GM12874 (cell line): Measurements from ENCODE around the gene CAMTA1.

ENCODE experiments used
- TF ChIP-seq, protein P1 (sequence below): IDR thresholded peaks from 2 replicates; pipeline ENCODE4 v1.5.1; 2011; ENCODE audit warnings: low read depth, mild to moderate bottlenecking, control low read depth, low read length, moderate library complexity; ENCODE audit not compliant: insufficient read depth

Gene CAMTA1

DNA sequence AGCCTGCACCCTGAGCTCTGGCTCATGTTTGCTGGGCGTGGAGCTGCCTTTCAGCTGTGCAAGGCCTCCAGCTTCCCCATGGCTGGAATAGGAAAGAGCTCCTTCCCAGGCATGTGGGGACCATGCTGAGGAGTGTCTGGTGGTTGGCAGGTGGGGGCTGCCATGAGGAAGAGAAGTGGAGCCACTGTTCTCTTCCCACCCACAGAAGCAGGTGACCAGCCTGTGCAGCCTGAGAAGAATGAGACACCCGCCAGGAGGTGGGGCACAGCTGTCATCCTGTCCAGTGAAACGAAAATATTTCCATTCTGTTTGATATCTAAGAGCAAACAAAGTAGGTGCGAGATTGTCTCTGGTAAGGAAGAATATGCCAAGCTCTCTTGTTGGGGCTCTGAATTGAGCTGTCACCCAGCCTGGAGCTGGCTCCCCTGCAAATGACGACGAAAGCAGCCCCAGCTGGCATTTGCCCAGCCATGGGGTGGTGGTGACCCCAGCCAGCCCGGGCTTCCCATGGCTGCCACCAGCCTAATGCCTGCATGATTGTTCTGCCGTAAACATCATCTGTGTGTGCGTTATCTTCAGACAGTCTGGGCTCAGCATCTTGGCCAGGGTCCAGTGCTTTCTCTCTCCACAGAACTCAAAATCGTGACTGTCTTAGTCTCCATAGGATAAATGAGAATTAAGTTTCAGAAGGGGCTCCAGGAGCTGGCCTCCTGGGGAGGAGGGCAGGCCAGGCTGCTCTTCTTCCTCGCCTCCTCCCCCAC, 556.1 kb downstream of the CAMTA1 start:
- TF ChIP-seq, protein P1, sequence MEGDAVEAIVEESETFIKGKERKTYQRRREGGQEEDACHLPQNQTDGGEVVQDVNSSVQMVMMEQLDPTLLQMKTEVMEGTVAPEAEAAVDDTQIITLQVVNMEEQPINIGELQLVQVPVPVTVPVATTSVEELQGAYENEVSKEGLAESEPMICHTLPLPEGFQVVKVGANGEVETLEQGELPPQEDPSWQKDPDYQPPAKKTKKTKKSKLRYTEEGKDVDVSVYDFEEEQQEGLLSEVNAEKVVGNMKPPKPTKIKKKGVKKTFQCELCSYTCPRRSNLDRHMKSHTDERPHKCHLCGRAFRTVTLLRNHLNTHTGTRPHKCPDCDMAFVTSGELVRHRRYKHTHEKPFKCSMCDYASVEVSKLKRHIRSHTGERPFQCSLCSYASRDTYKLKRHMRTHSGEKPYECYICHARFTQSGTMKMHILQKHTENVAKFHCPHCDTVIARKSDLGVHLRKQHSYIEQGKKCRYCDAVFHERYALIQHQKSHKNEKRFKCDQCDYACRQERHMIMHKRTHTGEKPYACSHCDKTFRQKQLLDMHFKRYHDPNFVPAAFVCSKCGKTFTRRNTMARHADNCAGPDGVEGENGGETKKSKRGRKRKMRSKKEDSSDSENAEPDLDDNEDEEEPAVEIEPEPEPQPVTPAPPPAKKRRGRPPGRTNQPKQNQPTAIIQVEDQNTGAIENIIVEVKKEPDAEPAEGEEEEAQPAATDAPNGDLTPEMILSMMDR: no peak

DNA sequence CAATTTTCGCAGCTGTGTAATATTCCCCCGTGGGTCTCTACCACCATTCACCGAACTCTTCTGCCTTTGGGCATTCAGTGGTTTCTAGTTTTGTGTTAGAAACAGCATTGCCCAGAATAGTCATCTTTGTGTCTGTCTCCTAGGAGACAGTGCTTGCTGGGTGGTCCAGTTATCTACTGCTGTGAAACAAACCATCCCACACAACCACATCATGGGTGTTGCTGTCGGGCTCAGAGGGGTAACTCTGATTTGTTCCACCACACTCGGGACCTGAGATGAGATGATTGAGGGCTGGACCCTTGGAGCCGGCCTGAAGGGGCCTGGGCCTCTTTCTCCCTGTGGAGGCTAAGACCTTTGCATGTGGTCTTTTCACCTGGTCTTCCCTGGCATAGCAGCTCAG, 558.6 kb downstream of the CAMTA1 start:
- TF ChIP-seq, protein P1: no peak

DNA sequence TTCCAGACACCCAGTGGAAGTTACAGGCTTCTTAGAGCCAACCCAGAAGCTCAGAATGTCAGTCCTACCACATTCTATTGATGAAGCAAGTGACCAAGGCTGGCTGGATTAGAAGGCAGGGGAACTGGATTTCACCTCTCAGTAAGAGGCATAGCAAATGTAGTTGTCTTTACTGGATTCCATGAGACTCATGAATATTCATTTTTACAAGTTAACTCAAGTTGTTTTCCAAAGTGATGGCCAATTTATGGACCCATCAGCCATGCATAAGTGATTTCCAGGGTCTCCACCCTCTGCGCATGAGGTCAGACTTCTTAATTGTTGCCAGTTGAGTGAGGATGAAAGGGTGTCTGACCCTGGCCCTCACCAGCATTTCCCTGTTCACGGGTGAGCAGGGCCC, 559.0 kb downstream of the CAMTA1 start:
- TF ChIP-seq, protein P1: no peak

DNA sequence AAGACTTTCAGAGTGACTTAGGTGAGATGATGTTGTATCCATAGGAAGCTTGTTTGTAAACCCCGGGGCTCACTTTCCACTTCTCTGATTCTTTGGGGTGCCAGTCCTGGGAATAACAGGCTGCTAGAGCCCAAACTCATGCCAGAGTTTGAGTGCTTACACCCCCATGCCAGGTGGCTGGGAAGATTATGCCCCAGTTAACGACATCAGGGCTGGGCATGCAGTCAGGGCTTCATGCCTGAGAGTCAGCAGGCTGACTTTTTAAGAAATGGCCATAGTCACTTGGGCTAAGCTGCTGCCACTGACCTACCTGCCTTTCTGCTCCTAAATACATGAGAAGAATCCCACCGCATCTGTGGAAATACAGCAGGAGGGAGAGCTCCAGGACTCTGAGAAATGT, 560.3 kb downstream of the CAMTA1 start:
- TF ChIP-seq, protein P1: no peak

DNA sequence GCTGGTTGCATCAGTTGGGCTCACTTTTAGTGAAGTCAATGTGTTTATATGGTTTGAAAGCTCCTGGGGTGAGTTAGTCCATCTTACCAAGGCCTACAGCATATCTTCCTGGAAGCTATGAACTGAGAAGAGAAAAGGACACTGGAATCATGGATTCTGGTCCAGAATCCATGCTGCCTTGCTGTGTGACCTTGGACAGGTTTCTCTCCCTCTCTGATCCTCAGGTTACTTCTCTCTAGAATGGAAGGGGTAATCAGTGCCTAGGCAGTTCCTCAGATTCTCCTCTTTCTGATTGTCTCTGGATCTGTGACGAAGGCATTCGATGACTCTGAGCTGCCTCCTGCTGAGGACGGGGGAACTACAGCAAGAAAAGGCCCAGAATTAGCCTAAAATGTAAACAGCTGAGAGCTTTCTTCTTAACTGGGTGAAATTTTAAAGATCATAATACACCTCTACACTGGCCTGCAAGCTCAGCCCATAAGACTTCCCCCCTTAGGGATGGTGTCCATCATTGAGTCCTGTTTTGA, 560.9 kb downstream of the CAMTA1 start:
- TF ChIP-seq, protein P1: no peak

DNA sequence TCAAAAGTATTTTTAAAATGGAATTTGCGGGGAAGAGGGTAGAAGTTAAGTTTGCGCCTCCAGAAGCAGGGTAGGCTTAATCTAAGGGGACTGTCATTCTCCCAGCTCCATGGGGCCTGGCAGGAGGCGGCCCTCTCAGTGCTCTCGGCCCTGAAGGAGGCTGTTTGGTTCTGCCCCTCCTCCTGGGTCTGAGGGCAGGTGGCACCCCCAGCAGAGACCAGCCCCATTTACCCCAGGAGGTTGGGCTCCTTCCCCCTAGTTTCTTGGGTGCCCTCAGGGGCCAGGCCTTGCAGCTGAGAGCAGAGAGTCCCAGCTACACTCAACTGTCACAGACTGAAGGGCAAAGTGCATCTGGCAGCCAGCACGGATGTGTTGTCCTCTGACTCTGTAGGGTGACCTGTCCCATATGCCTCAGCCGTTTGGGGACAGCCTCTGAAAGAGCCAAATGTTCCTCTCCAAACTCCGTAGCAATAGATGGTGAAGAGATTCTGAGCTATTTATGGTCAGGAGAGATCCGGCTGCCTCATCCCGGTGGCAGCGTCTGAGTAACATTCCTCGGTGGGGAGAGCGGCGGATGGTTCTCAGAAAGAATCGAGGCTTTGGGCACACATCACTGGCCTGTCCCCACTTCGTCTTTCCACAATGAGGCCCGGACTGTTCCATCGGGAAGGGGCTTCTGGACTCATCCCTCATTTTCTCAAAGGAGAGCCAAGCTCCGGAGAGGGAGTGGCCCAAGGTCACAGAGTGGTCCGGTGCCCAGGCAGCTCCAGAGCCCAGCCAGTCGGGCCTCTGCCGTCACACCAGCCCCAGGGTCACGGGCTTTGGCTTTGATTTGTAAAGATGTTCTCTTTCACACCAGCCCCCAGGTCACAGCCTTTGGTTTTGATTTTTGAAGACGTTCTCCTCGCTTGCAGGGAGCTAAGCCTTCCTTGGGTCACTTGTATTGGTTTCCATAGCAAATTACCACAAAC, 561.6 kb downstream of the CAMTA1 start:
- TF ChIP-seq, protein P1: no peak

DNA sequence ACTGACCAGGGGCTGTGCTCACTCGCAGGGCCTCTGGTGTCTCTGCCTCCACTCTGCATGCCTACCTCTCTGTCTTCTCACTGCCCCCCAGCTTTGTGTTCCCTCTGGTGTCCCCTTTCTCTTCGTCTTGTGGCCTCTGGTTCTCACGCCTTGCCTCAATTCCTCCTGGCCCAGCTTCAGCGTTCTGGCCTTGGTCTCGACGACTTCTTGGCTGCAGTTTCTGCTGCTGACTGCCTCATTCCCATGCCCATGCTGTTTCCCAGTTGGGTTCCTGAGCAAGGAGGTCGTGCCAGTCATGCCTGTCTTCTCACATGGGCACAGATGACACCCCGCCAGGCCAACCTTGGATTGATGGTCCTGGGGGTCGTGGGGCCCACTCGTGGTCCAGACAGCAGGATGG, 562.8 kb downstream of the CAMTA1 start:
- TF ChIP-seq, protein P1: no peak
